Measurements from ENCODE around the gene ATP1B1.

- TF ChIP-seq CTCF (IDR thresholded peaks at IDR 0.05) (no peak), POLR2A (IDR thresholded peaks at IDR 0.05) (no peak)
Observed at GRCh38 chr1:169151338-169151837, 44.9 kb downstream of the ATP1B1 start.
